Activated T-helper 2 cell treated with anti-CD3 and anti-CD28 coated beads, Interferon-gamma antibody, Interleukin-2, Interleukin-4, amounts not matched to agents 10 μg/mL and 5 μg/mL and 100 μg/mL, durations not matched to agents 14 hours and 24 hours and 36 hours (primary cell): ENCODE data around the gene MAGOH. TPM values are rescaled to one million over a fixed set of nuclear protein-coding genes. Genes with fewer than 3 reads are reported as not detected.
"Not testable (repeated sequence)": the region's sequence is repeated elsewhere in the genome, so short reads cannot be mapped to it uniquely, and the experiment has no call there.

Experiments
- DNase-seq: peaks from one replicate; pipeline ENCODE4 v3.0.0; 2021; ENCODE audit warnings: low spot score
- H3K27ac Mint-ChIP-seq: one replicate; pipeline ENCODE4 v1.8.0; 2021; ENCODE audit warnings: mixed read lengths
- H3K27me3 Mint-ChIP-seq: one replicate; pipeline ENCODE4 v1.8.0; 2021; ENCODE audit warnings: low read depth, mixed read lengths
- H3K36me3 Mint-ChIP-seq: one replicate; pipeline ENCODE4 v1.8.0; 2021; ENCODE audit warnings: low read depth, mixed read lengths
- H3K4me1 Mint-ChIP-seq: one replicate; pipeline ENCODE4 v1.8.0; 2021; ENCODE audit warnings: low read depth, mixed read lengths
- H3K4me3 Mint-ChIP-seq: one replicate; pipeline ENCODE4 v1.8.0; 2021; ENCODE audit warnings: low read depth, mild to moderate bottlenecking, moderate library complexity, mixed read lengths
- H3K9me3 Mint-ChIP-seq: one replicate; pipeline ENCODE4 v1.8.0; 2021; ENCODE audit warnings: mixed read lengths
- intact Hi-C: fragments of 100-400 bp; cut with micrococcal nuclease; formaldehyde crosslinking; loops from one replicate; pipeline ENCODE4 v1.15.1; 2023
- total RNA-seq: library from RNA; stranded (reverse); gene quantifications from 2 replicates; pipeline ENCODE4 v1.2.3, GENCODE V29; 2022

MAGOH gene
- total RNA-seq, 1 donor from 2014 or later, result 90.2 TPM

GRCh38 chr1:53206735-53207379, 31.5 kb downstream of the MAGOH start:
- Mint-ChIP-seq H3K4me3 (no peak overlapping the region), H3K27ac (no peak overlapping the region), H3K27me3 (no peaks in the 10 kb centered on the region), H3K36me3 (peaks cover 90% of the 10 kb centered on the region), H3K9me3 (peaks cover 33% of the 10 kb centered on the region), H3K4me1 (no peaks in the 10 kb centered on the region)
- intact Hi-C loops, result no loop called here
- no peak for DNase-seq

GRCh38 chr1:53206083-53206685, 32.1 kb downstream of the MAGOH start:
- peaks cover 93% of the 10 kb centered on the region for H3K36me3 Mint-ChIP-seq
- H3K4me3 Mint-ChIP-seq, DNase-seq, intact Hi-C loops, H3K27me3 Mint-ChIP-seq, H3K27ac Mint-ChIP-seq, H3K4me1 Mint-ChIP-seq: not testable (repeated sequence)
- H3K9me3 Mint-ChIP-seq, result peaks cover 33% of the 10 kb centered on the region

GRCh38 chr1:53205496-53205895, 32.8 kb downstream of the MAGOH start:
- Mint-ChIP-seq H3K9me3 (peaks cover 33% of the 10 kb centered on the region), H3K36me3 (peaks cover 92% of the 10 kb centered on the region)
- H3K4me1 Mint-ChIP-seq, H3K27ac Mint-ChIP-seq, DNase-seq, intact Hi-C loops, H3K27me3 Mint-ChIP-seq, H3K4me3 Mint-ChIP-seq: not testable (repeated sequence)

- Mint-ChIP-seq H3K36me3 (peaks cover 74% of the 10 kb centered on the region), H3K27ac (no peak overlapping the region), H3K4me1 (no peaks in the 10 kb centered on the region), H3K27me3 (no peaks in the 10 kb centered on the region), H3K9me3 (peaks cover 33% of the 10 kb centered on the region), H3K4me3 (no peak overlapping the region)
- intact Hi-C loops, result no loop called here
- no peak for DNase-seq
Observed at GRCh38 chr1:53203466-53203865, 34.9 kb downstream of the MAGOH start.

GRCh38 chr1:53198241-53198651, 40.1 kb downstream of the MAGOH start:
- Mint-ChIP-seq H3K4me3 (peak overlapping the region; percentile 89), H3K9me3 (no peaks in the 10 kb centered on the region), H3K4me1 (peaks cover 22% of the 10 kb centered on the region), H3K36me3 (peaks cover 38% of the 10 kb centered on the region), H3K27me3 (no peaks in the 10 kb centered on the region), H3K27ac (peak overlapping the region; percentile 90)
- intact Hi-C loops, result loop anchor here (10.0 kb wide), 3 partner anchors 57 to 857 kb away; partner anchors contain the start of genes TCEANC2 and TMEM59
- no peak for DNase-seq

- peaks cover 31% of the 10 kb centered on the region for H3K36me3 Mint-ChIP-seq
- H3K27ac Mint-ChIP-seq, result peak overlapping the region; percentile 90
- no peaks in the 10 kb centered on the region for H3K27me3 Mint-ChIP-seq
- DNase-seq, result no peak
- intact Hi-C loops, result loop anchor here (10.0 kb wide), 3 partner anchors 57 to 857 kb away; partner anchors contain the start of genes TCEANC2 and TMEM59
- H3K4me1 Mint-ChIP-seq, result peaks cover 22% of the 10 kb centered on the region
- H3K4me3 Mint-ChIP-seq, result peak overlapping the region; percentile 89
- H3K9me3 Mint-ChIP-seq, result no peaks in the 10 kb centered on the region
Observed at GRCh38 chr1:53197291-53198200, 40.8 kb downstream of the MAGOH start.

- H3K9me3 Mint-ChIP-seq, result no peaks in the 10 kb centered on the region
- intact Hi-C loops, result loop anchor here (10.0 kb wide), 3 partner anchors 58 to 858 kb away; partner anchors contain the start of genes TCEANC2 and TMEM59
- peak within 1 kb of the TSS; percentile 90 for H3K27ac Mint-ChIP-seq
- peaks cover 22% of the 10 kb centered on the region for H3K4me1 Mint-ChIP-seq
- peak; percentile 90 for DNase-seq
- peaks cover 25% of the 10 kb centered on the region for H3K36me3 Mint-ChIP-seq
- H3K4me3 Mint-ChIP-seq, result peak within 1 kb of the TSS; percentile 89
- H3K27me3 Mint-ChIP-seq, result no peaks in the 10 kb centered on the region
Observed at GRCh38 chr1:53196485-53197290, 41.6 kb downstream of the MAGOH start, which contains the start of gene CPT2. TSS of gene CPT2 (plus strand) at chr1:53196824. CDS start at chr1:53196944, 120 bp downstream.

- Mint-ChIP-seq H3K36me3 (peaks cover 19% of the 10 kb centered on the region), H3K9me3 (no peaks in the 10 kb centered on the region), H3K4me3 (peak overlapping the region; percentile 71), H3K27me3 (no peaks in the 10 kb centered on the region), H3K27ac (peak overlapping the region; percentile 74), H3K4me1 (peaks cover 22% of the 10 kb centered on the region)
- DNase-seq, result no peak
- intact Hi-C loops, result loop anchor here (10.0 kb wide), 3 partner anchors 59 to 859 kb away; partner anchors contain the start of genes TCEANC2 and TMEM59
Observed at GRCh38 chr1:53196017-53196484, 42.3 kb downstream of the MAGOH start.

GRCh38 chr1:53195246-53196016, 42.9 kb downstream of the MAGOH start:
- Mint-ChIP-seq H3K4me1 (peaks cover 22% of the 10 kb centered on the region), H3K27ac (no peak overlapping the region), H3K9me3 (no peaks in the 10 kb centered on the region), H3K36me3 (peaks cover 14% of the 10 kb centered on the region), H3K4me3 (no peak overlapping the region), H3K27me3 (no peaks in the 10 kb centered on the region)
- intact Hi-C loops, result loop anchor here (10.0 kb wide), 3 partner anchors 59 to 859 kb away; partner anchors contain the start of genes TCEANC2 and TMEM59
- DNase-seq, result no peak

- intact Hi-C loops, result loop anchor here (10.0 kb wide), 3 partner anchors 65 to 865 kb away; partner anchors contain the start of genes TCEANC2 and TMEM59
- H3K27me3 Mint-ChIP-seq, result peaks cover 10% of the 10 kb centered on the region
Observed at GRCh38 chr1:53190210-53190611, 48.1 kb downstream of the MAGOH start.

GRCh38 chr1:53189061-53189460, 49.3 kb downstream of the MAGOH start:
- no peaks in the 10 kb centered on the region for H3K36me3 Mint-ChIP-seq
- H3K27me3 Mint-ChIP-seq, result peaks cover 10% of the 10 kb centered on the region
- no peaks in the 10 kb centered on the region for H3K4me1 Mint-ChIP-seq
- intact Hi-C loops, result no loop called here
- DNase-seq, result no peak
- H3K9me3 Mint-ChIP-seq, result no peaks in the 10 kb centered on the region
- H3K4me3 Mint-ChIP-seq, result no peak overlapping the region
- H3K27ac Mint-ChIP-seq, result no peak overlapping the region

More at GRCh38 chr1:53190210-53190611, 48.1 kb downstream of the MAGOH start:
- DNase-seq, result no peak
- Mint-ChIP-seq H3K27ac (no peak overlapping the region), H3K9me3 (no peaks in the 10 kb centered on the region), H3K4me1 (no peaks in the 10 kb centered on the region), H3K4me3 (no peak overlapping the region), H3K36me3 (no peaks in the 10 kb centered on the region)
